ENCODE data around the gene KCNIP4.
"Not testable (repeated sequence)": the region's sequence is repeated elsewhere in the genome, so short reads cannot be mapped to it uniquely, and the experiment has no call there.

KCNIP4 gene

GRCh38 chr4:20816287-20816686 lies 1132.3 kb downstream of the KCNIP4 start:
- no peak for DNase-seq

GRCh38 chr4:20813700-20814099 lies 1134.9 kb downstream of the KCNIP4 start:
- DNase-seq: no peak

- no peak for DNase-seq
These were observed 1138.8 kb downstream of the KCNIP4 start for GRCh38 chr4:20809812-20810211.

GRCh38 chr4:20805716-20806115 lies 1142.9 kb downstream of the KCNIP4 start:
- DNase-seq: no peak

- no peak for DNase-seq
These were observed 1160.5 kb downstream of the KCNIP4 start for GRCh38 chr4:20787940-20788665.

DNA sequence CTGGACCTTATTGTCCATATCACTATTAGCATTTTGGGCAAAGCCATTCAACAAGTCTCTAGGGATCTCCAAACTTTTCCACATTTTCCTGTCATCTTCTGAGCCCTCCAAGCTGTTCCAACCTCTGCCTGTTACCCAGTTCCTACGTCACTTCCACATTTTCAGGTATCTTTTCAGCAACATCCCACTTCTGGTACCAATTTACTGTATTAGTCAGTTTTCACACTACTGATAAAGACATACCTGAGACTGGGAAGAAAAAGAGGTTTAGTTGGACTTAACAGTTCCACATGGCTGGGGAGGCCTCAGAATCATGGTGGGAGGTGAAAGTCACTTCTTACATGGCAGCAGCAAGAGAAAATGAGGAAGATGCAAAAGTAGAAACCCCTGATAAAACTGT lies 1165.4 kb downstream of the KCNIP4 start:
- not testable (repeated sequence) for DNase-seq

- no peak for DNase-seq
These were observed 1169.7 kb downstream of the KCNIP4 start for GRCh38 chr4:20778896-20779295.

- DNase-seq: peak; percentile 1 to 7
These were observed 1175.2 kb downstream of the KCNIP4 start for GRCh38 chr4:20773144-20773997.

DNA sequence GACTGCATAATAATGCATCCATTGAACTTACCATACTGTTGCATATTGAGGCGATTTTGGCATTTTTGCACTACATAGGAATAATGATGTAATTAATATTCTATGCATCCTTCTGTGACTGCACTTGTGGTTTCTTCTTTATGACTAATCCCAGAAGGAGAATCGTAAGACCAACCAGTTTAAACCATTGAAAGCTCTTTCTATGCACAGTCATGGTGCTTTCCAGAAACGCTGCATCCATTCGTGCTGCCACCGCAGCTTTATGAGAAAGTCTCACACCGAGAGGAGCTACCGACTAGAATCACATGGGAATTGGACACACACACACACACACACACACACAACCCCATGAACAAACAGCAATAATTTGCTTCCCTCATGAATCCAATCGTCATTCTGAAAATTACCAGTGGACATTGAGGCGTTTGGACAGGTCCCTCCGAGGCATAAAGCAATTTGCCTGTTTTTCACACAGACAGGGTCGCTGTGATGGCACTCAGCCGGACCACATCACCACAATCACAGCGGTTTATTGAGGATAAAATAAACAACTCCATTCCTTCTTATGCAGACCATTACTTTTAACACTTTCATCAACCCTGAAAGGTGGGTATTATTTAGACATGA lies 1184.1 kb downstream of the KCNIP4 start:
- DNase-seq: no peak

- no peak for DNase-seq
These were observed 1186.7 kb downstream of the KCNIP4 start for GRCh38 chr4:20761826-20762225.

- DNase-seq: no peak
These were observed 1187.2 kb downstream of the KCNIP4 start for GRCh38 chr4:20761382-20761781.

- no peak for DNase-seq
These were observed 1188.5 kb downstream of the KCNIP4 start for GRCh38 chr4:20760053-20760452.

DNA sequence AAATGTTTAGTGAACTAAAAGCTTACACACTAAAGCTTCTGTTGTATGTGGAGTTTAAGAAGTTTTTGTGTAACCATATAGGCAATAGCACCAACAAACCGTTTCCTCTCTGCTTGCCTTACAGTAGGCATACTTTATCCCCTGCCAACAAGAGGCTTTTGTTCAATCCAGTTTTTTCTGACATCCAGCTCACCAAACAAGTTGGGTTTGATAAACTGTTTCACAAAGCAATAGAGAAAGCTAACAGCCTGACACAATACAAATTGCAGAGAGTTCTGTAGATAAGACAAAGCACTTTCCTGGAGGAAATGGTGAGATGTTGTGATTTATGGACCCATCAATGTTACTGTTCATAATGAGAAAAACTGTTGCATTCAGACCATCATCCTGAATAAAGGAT lies 1194.5 kb downstream of the KCNIP4 start:
- no peak for DNase-seq

- DNase-seq: no peak
These were observed 1195.9 kb downstream of the KCNIP4 start for GRCh38 chr4:20752641-20753040.

DNA sequence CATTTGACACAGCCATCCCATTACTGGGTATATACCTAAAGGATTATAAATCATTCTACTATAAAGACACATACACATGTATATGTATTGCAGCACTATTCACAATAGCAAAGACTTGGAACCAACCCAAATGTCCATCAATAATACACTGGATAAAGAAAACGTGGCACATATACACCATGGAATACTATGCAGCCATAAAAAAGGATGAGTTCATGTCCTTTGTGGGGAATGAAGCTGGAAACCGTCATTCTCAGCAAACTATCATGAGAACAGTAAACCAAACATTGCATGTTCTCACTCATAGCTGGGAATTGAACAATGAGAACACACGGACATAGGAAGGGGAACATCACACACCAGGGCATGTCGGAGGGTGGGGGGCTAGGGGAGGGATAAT lies 1202.6 kb downstream of the KCNIP4 start:
- DNase-seq: not testable (repeated sequence)

GRCh38 chr4:20735931-20736330 lies 1212.6 kb downstream of the KCNIP4 start:
- DNase-seq: no peak

GRCh38 chr4:20724915-20725314 lies 1223.7 kb downstream of the KCNIP4 start:
- no peak for DNase-seq

GRCh38 chr4:20723463-20723862 lies 1225.1 kb downstream of the KCNIP4 start:
- no peak for DNase-seq

- DNase-seq: no peak
These were observed 1225.6 kb downstream of the KCNIP4 start for GRCh38 chr4:20723019-20723418.

GRCh38 chr4:20711335-20711734 lies 1237.2 kb downstream of the KCNIP4 start:
- no peak for DNase-seq

DNA sequence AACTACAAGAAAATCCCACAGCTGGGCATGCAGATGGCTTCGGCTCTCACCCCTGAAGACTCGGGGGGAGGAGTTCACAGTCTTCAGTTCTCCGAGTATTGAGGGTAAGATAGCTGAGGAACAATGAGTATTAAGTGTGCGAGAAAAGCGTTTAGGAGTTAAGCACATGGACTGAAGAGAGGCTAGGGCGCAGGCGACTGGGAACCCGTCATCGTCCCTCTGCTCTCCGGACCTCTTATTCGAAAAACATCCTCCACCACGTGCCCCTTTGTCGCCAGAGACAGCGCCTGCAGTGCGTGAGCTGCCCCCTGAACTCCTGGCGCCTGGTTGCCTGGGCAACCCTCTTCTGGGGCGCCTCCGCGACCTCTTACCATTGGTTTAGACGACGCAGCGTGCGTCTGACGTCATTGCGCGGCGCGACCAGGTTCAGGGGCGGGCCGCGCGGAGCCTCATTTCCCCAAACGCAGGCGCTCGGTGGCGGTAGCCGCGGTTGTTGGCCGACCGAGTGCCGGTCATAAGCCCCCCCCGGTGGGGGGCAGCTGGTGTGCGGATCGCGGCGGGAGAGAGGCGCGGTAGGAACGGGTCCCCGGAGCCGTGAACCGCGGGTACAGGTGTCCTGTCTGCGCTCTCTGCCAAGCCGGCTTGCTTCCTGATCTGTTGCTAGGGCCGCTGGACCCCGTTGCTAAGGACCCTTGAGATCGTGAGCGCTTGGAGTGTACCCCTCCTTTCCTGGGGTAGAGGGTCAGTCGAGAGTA lies 1248.4 kb downstream of the KCNIP4 start, which contains the start of gene PACRGL:
Gene PACRGL, plus strand, starts transcription at position 452 of the 755 bp plus-strand sequence. CDS start 4,024 bp downstream, outside the sequence.
- peak; percentile 91 to 92 for DNase-seq

GRCh38 chr4:20698820-20699219 lies 1249.8 kb downstream of the KCNIP4 start:
- no peak for DNase-seq

DNA sequence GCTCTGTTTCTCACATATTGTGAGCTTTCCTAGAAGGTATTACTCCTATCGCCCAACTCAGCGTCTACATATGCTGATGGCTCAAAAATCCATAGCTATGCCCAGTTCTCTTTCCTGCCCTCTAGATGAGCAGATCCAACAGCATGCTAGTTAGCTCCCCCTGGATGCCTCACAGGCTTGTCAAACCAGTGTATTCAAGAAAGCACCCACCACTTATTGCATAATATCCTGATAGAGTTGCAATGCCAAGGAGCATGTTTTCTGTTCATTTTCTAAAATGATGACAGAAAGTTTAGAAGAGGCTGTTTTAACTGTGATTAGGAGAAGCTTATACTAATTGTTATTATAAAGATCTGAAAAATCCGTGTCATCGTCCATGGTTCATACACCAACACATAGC lies 1250.2 kb downstream of the KCNIP4 start:
- DNase-seq: no peak

Data from activated CD4-positive, alpha-beta T cell treated with anti-CD3 and anti-CD28 coated beads for 4 hours (primary cell).